ENCODE data around the gene MME.

MME gene

DNA sequence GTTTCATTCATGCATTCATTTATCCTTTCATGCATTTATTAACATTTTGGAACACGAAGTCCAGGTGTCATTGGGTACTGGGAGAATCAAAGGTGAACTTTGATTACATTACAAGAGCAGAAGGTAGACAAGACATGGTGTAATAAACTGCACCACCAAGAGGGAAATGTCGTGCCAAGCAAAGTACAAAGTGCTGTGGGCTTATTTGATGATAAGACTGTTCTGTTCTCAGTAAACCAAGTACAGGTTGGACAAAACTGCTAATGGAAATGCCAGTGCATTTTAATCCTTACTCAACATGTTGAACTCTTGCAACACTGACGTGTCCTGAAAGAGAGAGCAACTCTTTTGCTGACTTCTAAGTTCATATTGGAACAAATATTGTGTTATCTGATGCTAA lies 69.4 kb downstream of the MME start:
- DNase-seq (ENCODE audit: low read depth) = no peak

GRCh38 chr3:155153242-155154186 lies 73.4 kb downstream of the MME start:
- no peak for DNase-seq (ENCODE audit: low read depth)

- DNase-seq (ENCODE audit: low read depth) = no peak
These were observed 74.1 kb downstream of the MME start for GRCh38 chr3:155154255-155154654.

- DNase-seq (ENCODE audit: low read depth) = no peak
These were observed 78.4 kb downstream of the MME start for GRCh38 chr3:155158346-155159037.

DNA sequence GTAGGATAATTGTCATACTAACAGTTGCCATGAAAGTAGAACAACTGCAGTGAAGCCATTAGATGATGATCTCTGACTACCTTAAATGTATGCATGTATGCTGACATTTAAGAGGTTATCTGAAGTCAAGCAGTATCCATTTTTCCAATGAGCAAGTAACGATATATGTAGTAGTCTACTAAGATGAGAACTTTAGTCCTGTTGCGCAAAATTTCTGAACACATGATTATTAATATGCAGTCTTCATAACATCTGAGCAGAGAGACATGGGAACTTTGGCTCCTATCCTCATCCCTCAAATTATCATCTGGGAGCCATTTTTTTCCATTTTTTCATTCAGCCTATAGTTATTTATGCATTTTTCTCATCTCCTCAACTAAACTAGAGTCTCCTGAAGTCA lies 79.2 kb downstream of the MME start:
- DNase-seq (ENCODE audit: low read depth) = no peak

DNA sequence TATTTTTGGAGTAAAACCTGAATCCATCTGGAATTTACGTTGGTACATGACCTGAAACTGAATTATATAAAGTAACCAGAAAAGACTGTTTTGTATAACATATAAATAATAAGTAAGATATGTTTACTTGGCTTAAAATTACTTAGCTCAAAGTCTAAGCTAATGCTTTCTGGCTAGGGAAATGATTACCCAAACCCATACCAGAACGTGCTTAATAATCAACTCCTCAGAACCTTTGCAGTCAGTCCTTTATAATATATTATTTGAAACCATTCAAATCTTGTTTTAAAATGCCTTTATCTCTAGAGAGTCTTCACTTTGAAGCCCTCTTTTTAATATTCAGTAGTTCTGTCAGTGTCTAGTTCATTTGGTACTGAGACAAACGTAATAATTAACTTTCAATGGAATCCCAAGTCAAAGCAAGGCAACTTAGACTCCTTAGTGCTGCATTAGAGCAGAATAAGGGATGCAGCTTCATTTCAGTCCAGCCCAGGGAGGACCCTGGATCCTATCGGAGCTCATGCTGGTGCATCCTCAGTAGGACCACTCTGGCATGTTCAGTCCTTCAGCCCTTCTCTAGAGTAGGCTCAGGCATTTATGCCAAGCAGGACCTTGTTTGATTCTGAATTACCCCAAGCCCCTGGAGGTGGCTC lies 81.6 kb downstream of the MME start:
- DNase-seq (ENCODE audit: low read depth) = no peak

GRCh38 chr3:155164306-155164705 lies 84.2 kb downstream of the MME start:
- no peak for DNase-seq (ENCODE audit: low read depth)

GRCh38 chr3:155166441-155166840 lies 86.3 kb downstream of the MME start:
- DNase-seq (ENCODE audit: low read depth) = no peak

- no peak for DNase-seq (ENCODE audit: low read depth)
These were observed 89.1 kb downstream of the MME start for GRCh38 chr3:155169197-155169596.

DNA sequence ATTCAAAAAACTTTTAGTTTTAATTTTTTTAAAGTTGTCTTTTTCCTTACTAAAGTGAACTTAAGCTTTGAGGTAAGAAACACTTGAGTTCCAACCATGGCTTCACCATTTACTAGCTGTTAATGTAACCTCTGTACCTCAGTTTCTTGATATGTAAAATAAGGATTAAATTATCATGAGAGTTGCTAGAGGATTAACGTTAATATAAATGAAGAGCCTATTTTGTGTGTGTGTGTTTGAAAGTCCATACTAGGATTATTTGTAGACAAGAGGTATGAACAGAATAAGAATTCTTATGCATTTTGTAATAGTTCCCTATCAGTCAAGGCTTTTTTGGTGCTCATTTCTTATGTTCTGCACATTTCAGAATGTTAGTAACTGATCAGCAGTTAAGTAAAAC lies 93.7 kb downstream of the MME start:
- no peak for DNase-seq (ENCODE audit: low read depth)

DNA sequence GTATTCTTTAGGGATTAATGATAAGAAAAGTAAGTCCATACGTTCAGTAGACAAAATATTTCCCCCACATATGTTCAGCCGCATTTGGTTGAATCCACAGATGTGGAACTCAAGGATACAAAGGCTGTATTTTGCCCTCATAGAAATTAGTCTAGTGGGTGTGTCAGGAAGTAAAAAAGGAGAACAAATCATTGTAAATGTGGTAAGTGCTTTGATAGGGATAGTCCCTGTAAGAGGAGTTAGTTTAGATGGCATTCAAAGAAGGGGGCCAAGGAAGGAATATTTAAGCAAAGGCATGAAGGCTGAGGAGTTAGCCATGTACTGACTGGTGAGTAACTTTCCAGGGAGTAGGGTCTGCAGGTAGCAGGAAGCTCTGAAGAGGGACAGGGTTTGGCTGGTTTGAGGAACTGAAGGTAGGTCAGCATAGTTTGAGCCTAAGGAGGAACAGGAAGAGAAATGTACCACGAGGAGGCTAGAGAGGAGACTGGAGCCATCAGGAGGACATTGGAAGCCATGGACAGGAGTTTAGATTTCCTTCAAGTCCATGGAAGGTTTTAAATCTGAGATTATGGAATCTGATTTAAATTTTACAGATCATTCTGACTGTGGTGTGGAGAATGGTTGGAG lies 98.8 kb downstream of the MME start:
- DNase-seq (ENCODE audit: low read depth) = no peak

- DNase-seq (ENCODE audit: low read depth) = no peak
These were observed 99.3 kb downstream of the MME start for GRCh38 chr3:155179437-155179827.

- DNase-seq (ENCODE audit: low read depth) = no peak
These were observed 100.0 kb downstream of the MME start for GRCh38 chr3:155179966-155180757.

- DNase-seq (ENCODE audit: low read depth) = no peak
These were observed 102.3 kb downstream of the MME start for GRCh38 chr3:155182467-155182866.

DNA sequence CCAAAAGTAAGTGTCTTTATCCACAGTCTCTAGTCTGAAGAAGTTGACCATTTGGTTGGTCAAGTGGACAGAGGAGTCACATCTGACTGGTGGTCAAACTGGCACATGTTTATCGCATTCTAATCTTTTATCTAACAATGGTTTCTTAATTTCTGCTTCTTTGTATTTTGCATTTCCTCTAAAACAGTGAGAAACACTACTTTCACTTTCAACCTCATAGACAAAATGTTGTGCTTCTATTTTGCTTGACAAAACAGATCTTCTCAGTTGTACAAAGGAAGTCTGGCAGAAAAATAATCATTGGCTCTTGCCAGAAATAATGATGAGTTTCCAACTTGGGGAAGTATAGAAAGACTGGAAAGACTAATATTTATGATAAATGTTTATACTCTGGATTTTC lies 103.9 kb downstream of the MME start:
- DNase-seq (ENCODE audit: low read depth) = no peak

DNA sequence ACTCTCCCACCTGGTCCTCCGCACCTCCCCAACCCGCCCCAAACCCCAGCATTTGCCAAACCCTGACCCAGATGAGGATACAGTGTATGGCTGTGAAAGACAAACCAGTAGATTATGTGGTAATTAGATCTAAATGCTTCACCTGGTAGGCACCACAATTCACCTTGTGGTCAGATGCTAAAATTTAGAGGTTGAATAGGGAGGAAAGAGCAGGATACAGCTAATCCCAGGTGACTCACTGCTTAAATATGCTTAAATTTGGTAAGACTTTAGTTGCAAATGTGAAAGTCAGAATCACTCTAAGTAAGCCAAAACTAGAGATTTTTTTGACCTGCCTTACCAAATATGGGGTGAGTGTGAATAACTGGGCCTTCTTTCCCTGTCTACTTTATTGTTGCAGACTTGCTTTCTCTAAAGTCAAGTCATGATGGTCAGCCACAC lies 105.5 kb downstream of the MME start:
- DNase-seq (ENCODE audit: low read depth) = no peak

DNA sequence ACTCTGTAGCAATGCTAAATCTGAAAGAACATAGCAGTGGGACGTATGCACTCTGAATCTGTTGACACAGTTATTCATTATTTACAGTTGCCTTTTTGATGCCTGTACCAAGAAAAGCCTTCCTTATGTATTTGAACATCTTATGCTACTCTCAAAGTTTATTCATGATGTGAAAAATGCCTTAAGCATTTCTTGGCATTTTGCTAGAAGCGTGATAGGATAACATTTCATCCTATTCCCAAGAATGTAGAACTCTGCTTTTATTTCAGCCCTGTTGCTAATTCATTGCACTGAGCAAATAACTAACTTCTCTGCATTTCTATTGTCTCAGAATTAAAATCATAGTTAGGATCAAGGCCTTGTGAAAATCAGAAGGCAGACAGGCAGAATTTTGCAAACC lies 107.9 kb downstream of the MME start:
- no peak for DNase-seq (ENCODE audit: low read depth)

DNA sequence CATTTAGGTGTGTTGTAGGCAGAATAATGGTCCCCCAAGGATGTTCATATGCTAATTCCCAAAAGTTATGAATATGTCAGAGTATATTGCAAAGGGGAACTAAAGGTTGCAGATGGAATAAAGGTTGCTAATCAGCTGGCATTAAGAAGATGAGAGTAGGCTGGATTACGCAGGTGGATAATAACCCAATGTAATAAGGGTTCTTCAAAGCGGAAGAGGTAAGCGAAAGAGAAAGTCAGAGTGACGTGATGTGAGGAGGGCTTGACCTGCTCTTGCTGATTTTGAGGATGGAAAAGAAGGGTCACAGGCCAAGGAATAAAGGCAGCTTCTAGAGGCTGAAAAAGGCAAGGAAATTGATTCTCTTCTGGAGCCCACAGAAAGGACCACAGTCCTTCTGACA lies 109.4 kb downstream of the MME start:
- no peak for DNase-seq (ENCODE audit: low read depth)

DNA sequence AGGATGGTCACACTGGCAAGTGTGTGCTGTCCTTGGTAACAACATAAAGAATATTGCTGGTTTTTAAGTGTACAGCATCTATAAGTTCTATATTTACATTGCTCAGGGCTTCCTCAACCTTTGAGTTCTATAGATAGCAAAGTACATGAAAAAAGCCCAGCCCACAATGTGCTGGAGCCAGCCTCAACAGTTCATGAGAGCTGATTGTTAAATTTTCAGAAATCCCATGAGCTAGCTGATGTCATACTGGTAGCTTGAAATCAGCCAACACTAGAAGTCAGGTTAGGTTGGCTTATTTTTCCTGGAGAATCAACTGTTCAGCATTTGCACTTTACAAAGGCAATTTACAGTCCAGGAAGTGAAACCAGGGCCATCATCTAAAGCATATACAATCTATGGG lies 110.6 kb downstream of the MME start:
- DNase-seq (ENCODE audit: low read depth) = no peak

DNA sequence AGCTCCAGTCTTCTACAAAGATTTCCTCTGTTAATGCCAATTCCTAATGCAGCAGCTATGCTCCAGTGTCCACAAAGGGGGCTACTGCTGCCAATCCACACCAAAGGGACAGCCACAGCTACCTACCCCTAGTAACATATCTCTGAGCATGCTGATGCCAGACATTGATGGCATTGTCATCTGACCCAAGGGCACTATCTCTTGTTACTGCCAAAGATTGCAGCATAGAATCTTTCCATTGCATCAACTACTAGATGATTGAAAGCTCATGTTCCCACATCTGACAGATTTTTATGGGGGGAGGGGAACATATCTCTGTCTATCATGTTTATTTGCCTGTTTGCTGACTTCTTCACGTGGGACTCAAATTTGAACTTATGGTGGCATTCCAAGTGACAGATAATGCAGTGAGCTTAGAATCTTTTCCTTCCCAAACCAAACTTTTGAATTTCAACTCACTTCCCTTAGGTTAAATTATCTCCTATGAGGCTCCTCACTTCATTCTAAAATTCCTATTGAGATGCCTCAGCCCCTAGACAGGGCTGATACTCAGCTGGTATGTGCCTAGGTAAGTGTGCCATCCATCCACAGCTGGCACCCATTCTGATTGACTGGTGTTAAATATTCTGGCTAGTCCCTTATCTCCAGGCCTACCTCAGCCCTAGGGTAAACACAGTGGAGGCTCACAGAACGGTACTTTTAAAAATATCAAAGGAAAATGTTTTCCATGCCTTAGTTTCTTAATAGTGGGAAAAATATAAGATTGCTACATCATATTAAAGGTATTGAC lies 113.0 kb downstream of the MME start:
- no peak for DNase-seq (ENCODE audit: low read depth)

DNA sequence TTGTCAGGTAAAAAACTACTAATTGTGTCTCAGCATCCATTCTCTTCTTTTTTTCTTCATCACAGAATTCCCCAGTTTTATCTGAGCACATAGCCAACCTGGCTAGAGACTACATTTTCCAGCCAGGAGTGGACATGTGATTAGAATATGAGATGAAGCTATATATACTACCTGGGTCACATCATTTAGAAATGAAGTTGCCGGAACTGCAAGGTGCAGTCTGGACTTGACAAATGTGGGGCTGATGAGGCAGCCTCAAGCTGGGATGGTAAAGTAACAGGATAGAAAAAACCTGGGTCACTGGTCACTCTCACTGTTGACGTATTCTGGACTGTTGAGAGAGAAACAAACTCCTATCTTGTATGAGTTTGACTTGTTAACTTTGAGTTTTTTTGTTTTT lies 113.7 kb downstream of the MME start:
- DNase-seq (ENCODE audit: low read depth) = no peak
